Measurements from ENCODE around the gene WFS1.

WFS1 gene

GRCh38 chr4:6281436-6282313 is 12.0 kb downstream of the WFS1 start:
- no peak for DNase-seq

DNA sequence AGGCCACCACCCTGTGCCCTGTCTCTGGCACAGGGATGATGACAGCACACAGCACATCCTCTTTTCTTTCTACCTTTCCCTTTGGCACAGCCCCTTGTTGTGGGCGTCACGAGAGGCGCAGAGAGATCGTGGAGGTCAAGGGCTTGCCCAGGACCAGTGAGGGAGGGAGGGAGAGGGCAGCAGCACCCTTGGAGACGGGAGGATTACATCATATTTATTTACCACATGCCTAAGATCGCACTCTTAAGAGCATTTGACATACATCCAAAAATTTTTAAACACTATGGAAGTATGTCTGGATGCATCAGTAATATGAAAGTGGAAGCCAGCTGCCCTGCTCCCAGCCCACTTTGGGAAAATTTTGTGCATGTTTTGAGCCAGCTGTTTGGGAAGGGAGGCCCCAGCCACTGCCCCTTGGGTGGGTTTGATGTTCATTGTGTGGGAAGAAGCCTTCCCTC is 12.7 kb downstream of the WFS1 start:
- DNase-seq = no peak

GRCh38 chr4:6283282-6283681 is 13.6 kb downstream of the WFS1 start:
- no peak for DNase-seq

- DNase-seq = no peak
Measured at GRCh38 chr4:6287017-6287788, 17.6 kb downstream of the WFS1 start.

GRCh38 chr4:6288342-6288741 is 18.7 kb downstream of the WFS1 start:
- DNase-seq = no peak

GRCh38 chr4:6288871-6289270 is 19.2 kb downstream of the WFS1 start:
- no peak for DNase-seq

DNA sequence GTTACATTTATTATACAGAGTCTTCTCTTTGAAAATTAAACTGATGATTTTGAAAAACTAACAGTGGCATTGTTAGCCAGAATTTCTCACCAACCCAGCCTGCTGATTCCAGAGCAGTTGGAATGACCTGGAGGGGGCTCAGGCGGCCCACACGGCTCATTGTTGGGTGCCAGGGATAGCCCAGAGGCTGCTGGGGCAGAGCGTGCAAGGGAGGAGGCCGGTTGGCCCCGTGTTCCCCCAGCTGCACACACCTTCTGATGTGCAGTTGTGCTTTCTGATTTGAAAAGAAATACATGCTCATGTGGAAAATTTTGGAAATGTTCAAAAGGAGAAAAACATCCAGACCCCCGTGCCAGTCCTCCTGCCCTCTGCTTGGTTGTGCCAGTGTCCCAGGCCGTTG is 20.6 kb downstream of the WFS1 start:
- no peak for DNase-seq

DNA sequence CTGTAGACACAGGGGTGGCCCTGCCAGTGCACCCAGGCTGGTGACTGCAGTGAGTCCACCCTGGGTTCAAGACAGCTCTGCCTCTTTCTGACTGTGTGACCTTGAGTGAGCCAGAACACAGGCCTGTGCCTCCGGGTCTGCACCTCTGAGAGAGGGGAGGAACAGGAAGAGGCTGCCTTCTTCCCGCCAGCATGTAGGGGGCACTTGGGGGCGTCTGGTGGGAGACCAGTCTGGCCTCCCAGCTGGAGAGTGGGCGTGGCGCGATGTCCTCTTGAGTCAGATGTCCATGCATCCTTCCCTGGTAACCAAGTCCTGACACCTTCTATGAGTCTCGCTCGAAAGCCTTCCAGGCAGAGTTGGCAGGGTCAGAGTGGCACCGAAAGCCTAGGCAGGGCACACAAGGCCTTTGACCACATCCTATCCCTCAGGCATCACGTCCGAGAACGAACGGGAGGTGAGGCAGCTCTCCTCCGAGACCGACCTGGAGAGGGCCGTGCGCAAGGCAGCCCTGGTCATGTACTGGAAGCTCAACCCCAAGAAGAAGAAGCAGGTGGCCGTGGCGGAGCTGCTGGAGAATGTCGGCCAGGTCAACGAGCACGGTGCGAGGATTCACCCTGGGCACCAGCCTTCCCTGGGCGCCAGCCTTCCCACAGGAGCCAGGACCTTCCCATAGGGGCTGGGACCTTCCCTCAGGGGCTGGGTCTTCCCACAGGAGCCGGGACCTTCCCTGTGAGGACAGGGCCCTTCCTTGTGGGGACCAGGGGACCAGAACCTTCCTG is 21.3 kb downstream of the WFS1 start:
- DNase-seq = no peak

GRCh38 chr4:6291784-6292297 is 22.2 kb downstream of the WFS1 start:
- no peak for DNase-seq

- DNase-seq = no peak
Measured at GRCh38 chr4:6292376-6293096, 22.9 kb downstream of the WFS1 start.

DNA sequence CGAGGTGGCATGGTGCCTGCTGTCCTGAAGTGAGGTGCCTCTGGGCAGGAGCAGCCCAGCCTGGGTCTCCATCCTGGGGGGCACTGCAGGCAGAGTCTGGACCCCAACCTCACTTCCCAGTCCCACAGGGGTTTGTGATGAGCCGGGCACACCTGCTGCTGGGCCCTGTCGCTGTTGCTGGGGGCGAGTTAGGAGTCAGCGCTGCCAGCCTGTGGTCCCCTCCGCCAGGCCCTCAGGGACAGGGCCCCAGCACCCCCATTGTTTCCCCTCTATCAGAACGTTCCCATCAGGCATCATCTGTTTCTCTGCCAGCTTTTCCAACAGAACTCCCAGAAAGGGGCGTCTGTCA is 23.4 kb downstream of the WFS1 start:
- DNase-seq = no peak

DNA sequence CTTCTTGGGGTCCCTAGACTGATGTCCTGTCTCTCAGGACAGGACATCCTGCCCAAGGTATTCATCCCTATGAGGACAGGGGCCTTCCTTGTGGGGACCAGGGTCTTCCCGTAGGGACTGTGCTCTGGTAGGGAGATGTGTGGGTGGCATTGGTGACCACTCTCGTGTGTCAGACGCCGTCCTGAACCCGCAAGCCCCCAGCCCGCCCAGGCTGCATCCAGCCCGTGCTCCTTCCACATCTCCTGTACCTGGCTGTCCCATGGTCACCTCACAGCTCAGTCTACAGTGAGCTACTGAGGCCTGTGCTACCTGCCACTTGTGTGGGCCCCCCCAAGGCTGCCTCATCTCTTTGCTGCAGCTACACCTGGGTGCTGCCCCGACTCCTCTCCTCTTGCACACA is 24.0 kb downstream of the WFS1 start:
- DNase-seq = no peak

DNA sequence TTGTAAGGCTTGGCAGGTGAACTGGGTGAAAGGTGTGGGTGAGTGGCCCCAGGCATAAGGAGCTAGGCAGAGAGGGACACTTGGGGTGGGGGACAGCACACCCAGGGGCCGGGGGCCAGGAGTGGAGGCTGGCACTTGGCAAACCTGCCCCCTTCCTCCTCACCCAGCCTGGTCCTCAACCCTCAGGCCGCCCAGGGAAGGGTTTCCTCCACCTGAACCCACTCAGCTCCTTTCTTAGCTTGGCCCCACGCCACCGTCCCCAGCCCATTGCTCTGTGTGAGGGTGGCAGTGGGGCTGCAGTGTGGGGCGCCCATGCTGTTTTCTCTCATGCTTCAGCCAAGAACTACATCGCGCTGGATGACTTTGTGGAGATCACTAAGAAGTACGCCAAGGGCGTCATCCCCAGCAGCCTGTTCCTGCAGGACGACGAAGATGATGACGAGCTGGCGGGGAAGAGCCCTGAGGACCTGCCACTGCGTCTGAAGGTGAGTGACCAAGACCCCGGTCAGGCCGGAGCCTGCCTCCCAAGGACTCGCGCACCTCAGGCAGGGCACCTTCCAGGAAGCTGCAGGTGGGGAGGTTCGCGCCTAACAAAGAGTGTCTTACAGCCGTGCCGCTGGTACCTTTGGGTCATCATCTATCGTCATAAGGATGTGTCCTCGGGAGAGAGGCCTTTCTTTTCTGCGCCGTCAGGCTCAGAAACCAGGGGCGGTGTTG is 25.2 kb downstream of the WFS1 start:
- DNase-seq = no peak

DNA sequence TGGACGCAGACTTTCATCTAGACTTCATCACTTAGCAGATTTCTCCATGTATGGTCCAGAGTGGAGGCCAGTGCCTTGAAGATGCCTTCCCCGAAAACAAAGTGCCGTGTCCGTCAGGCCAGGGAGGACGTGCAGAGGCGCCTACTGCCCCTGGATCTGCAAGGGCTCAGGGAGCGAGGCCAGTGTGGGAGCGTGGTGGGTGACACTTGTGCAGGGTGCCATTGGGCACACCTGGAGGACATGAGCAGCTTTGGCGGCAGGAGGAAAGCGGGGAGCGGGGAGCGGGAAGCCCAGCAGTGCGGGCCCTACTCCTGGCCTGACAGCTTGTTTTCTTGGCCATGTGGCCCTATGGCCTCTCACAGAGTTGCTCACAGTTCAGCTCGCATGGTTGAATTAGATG is 25.8 kb downstream of the WFS1 start:
- DNase-seq = no peak

DNA sequence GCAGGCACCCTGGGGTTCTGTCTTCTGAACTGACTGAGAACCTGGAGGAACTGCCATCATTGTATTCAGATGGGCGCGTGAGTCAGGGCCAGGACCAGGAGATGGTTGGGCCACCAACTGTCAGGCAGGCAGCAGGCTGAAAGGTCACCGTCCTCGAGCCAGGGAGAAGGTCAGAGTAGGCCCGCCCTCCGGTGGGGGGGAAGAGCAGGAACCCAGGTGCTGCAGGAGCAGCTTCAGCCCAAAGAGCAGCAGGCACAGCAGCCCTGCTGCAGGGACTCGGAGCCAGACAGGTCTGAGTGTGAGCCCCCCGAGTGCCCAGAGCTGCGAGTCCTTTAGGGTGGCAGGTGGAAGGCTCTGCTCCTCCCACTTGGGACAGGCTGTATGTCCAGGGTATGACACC is 26.4 kb downstream of the WFS1 start:
- DNase-seq = no peak

DNA sequence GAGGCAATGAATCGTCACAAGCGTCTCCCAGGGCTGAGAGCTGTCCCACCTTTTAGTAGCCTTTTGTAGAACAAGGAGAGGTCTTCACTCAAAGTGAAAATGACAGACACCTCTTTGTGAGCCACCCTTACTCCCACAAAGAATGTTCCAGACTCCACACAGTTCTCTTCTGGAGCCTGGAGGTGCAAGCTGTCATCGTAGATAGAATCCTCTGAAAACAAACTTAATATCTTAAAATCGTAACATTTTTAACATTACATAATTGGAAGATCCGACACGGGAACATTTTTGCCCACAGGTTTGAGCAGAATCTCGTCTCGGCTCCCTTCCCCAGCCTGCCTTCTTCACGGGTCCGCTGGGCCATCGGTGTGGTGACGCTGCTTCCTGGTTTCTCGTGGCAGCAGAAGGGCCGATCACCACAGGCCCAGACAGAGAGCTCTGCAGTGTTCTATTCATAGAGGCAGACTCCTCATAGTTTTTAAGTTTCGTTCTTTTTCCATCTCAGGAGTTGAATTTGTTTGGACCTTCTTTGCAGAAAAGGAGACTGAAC is 27.7 kb downstream of the WFS1 start:
- no peak for DNase-seq

DNA sequence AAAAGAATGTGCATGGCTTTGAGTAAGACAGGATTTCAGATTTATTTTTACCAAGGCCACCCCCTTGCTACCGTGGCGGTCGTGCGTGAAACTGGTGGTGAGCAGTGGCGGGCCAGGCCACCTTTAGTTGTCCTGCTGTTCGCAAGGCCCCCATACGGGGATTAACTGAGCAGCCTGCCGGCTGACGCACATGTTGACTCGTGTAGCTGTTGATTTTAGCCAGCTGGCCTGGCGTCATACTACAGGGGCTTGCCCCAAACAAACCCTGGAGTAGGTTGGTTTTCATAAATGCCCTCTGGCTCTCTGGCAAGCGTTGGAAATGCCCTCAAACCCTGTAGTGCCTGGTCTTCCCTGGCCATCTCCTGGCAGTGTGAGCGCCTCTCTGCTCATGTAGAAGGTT is 28.4 kb downstream of the WFS1 start:
- peak; percentile 40 for DNase-seq

GRCh38 chr4:6298852-6299251 is 29.2 kb downstream of the WFS1 start:
- DNase-seq = no peak

- DNase-seq = no peak
Measured at GRCh38 chr4:6299875-6300274, 30.2 kb downstream of the WFS1 start.

GRCh38 chr4:6300359-6300758 is 30.7 kb downstream of the WFS1 start:
- no peak for DNase-seq

DNA sequence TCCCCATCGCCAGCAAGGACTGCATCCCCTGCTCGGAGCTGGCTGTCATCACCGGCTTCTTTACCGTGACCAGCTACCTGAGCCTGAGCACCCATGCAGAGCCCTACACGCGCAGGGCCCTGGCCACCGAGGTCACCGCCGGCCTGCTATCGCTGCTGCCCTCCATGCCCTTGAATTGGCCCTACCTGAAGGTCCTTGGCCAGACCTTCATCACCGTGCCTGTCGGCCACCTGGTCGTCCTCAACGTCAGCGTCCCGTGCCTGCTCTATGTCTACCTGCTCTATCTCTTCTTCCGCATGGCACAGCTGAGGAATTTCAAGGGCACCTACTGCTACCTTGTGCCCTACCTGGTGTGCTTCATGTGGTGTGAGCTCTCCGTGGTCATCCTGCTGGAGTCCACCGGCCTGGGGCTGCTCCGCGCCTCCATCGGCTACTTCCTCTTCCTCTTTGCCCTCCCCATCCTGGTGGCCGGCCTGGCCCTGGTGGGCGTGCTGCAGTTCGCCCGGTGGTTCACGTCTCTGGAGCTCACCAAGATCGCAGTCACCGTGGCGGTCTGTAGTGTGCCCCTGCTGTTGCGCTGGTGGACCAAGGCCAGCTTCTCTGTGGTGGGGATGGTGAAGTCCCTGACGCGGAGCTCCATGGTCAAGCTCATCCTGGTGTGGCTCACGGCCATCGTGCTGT is 31.5 kb downstream of the WFS1 start:
- no peak for DNase-seq
